Activated naive CD4-positive, alpha-beta T cell treated with anti-CD3 and anti-CD28 coated beads for 36 hours (primary cell): ENCODE results near the gene ZNF530. TPM values are rescaled to one million over a fixed set of nuclear protein-coding genes. Genes with fewer than 3 reads are reported as not detected.

Experiments used
- CTCF ChIA-PET: fragments of 350-600 bp; sonication (Branson Sonifier 250); formaldehyde crosslinking; loops from one replicate; lab custom pipeline; 2021; ENCODE audit warnings: antibody characterized with exemption; lab: Charles Lee
- DNase-seq: peaks from one replicate; pipeline ENCODE4 v3.0.0-alpha.2; 2020
- H3K27ac Mint-ChIP-seq: one replicate; pipeline ENCODE4 v1.8.0; 2021; ENCODE audit warnings: mild to moderate bottlenecking, mixed read lengths
- H3K27me3 Mint-ChIP-seq: one replicate; pipeline ENCODE4 v1.8.0; 2021; ENCODE audit warnings: low read depth, mixed read lengths
- H3K36me3 Mint-ChIP-seq: one replicate; pipeline ENCODE4 v1.8.0; 2021; ENCODE audit warnings: low read depth, mixed read lengths
- H3K4me1 Mint-ChIP-seq: one replicate; pipeline ENCODE4 v1.8.0; 2021; ENCODE audit warnings: low read depth, mixed read lengths
- H3K4me3 Mint-ChIP-seq: one replicate; pipeline ENCODE4 v1.8.0; 2021; ENCODE audit warnings: mild to moderate bottlenecking, moderate library complexity, mixed read lengths
- H3K9me3 Mint-ChIP-seq: one replicate; pipeline ENCODE4 v1.8.0; 2021; ENCODE audit warnings: mixed read lengths
- intact Hi-C: fragments of 100-400 bp; cut with micrococcal nuclease; formaldehyde crosslinking; loops from one replicate; pipeline ENCODE4 v1.15.1; 2023
- total RNA-seq, 2 experiments: library from RNA; stranded (reverse); gene quantifications; one replicate each; pipeline ENCODE4 v1.2.3, GENCODE V29; 2021

ZNF530 gene
- total RNA-seq, result 1 to 10 TPM; 4.0 to 4.4 TPM

- H3K4me1 Mint-ChIP-seq, result peaks cover 16% of the 10 kb centered on the region
- H3K9me3 Mint-ChIP-seq, result peaks cover 37% of the 10 kb centered on the region
- no peaks in the 10 kb centered on the region for H3K27me3 Mint-ChIP-seq
- peak within 1 kb of the TSS; percentile 42 for H3K27ac Mint-ChIP-seq
- H3K36me3 Mint-ChIP-seq, result peaks cover 42% of the 10 kb centered on the region
- peak; percentile 95 for DNase-seq
- CTCF ChIA-PET, result no interaction called here
- intact Hi-C loops, result loop anchor here (1.0 kb wide), 1 partner anchor 21 kb away; no protein-coding TSS in a partner anchor
- peak within 1 kb of the TSS; percentile 82 for H3K4me3 Mint-ChIP-seq
These were observed at the start of gene ZNF530 for GRCh38 chr19:57599761-57600383. Gene ZNF530, plus strand, starts transcription at chr19:57599885. Its CDS starts 4,461 bp downstream, at chr19:57604346.

- peaks cover 97% of the 10 kb centered on the region for H3K36me3 Mint-ChIP-seq
- no peak for DNase-seq
- H3K4me3 Mint-ChIP-seq, result no peak overlapping the region
- intact Hi-C loops, result no loop called here
- no peaks in the 10 kb centered on the region for H3K4me1 Mint-ChIP-seq
- H3K27me3 Mint-ChIP-seq, result no peaks in the 10 kb centered on the region
- H3K9me3 Mint-ChIP-seq, result peaks cover 71% of the 10 kb centered on the region
- CTCF ChIA-PET, result interaction anchor here (0.6 kb wide), 1 partner anchor 57 kb away, joined by 3 read pairs; no protein-coding TSS in a partner anchor
- no peak overlapping the region for H3K27ac Mint-ChIP-seq
These were observed 47.3 kb upstream of the ZNF530 start for GRCh38 chr19:57552432-57552831.

GRCh38 chr19:57557659-57558058 lies 42.0 kb upstream of the ZNF530 start:
- no peak overlapping the region for H3K4me3 Mint-ChIP-seq

GRCh38 chr19:57558525-57558924 lies 41.2 kb upstream of the ZNF530 start:
- Mint-ChIP-seq H3K36me3 (peaks cover 54% of the 10 kb centered on the region), H3K27me3 (no peaks in the 10 kb centered on the region), H3K27ac (peak overlapping the region; percentile 76), H3K9me3 (peaks cover 43% of the 10 kb centered on the region), H3K4me1 (peaks cover 25% of the 10 kb centered on the region), H3K4me3 (peak overlapping the region; percentile 96)
- CTCF ChIA-PET, result no interaction called here
- no peak for DNase-seq
- intact Hi-C loops, result loop anchor here (2.0 to 5.0 kb wide), 4 partner anchors 20 to 359 kb away; partner anchors contain the start of genes ZNF416, ZNF417, ZNF460 and ZNF773

More at GRCh38 chr19:57557659-57558058, 42.0 kb upstream of the ZNF530 start:
- Mint-ChIP-seq H3K27ac (no peak overlapping the region), H3K36me3 (peaks cover 62% of the 10 kb centered on the region), H3K4me1 (peaks cover 25% of the 10 kb centered on the region), H3K27me3 (no peaks in the 10 kb centered on the region), H3K9me3 (peaks cover 48% of the 10 kb centered on the region)
- intact Hi-C loops, result loop anchor here (2.0 to 5.0 kb wide), 4 partner anchors 21 to 360 kb away; partner anchors contain the start of genes ZNF416, ZNF417, ZNF460 and ZNF773
- no peak for DNase-seq
- CTCF ChIA-PET, result interaction anchor here (1.1 kb wide), 1 partner anchor 345 kb away, joined by 3 read pairs; no protein-coding TSS in a partner anchor

- CTCF ChIA-PET, result no interaction called here
- Mint-ChIP-seq H3K27ac (peak overlapping the region; percentile 76), H3K9me3 (peaks cover 43% of the 10 kb centered on the region), H3K4me3 (peak overlapping the region; percentile 96), H3K27me3 (no peaks in the 10 kb centered on the region), H3K36me3 (peaks cover 52% of the 10 kb centered on the region), H3K4me1 (peaks cover 25% of the 10 kb centered on the region)
- peak; percentile 26 for DNase-seq
- intact Hi-C loops, result loop anchor here (1.0 to 5.0 kb wide), 5 partner anchors 20 to 358 kb away; partner anchors contain the start of genes ZNF17, ZNF416, ZNF417 and ZNF460
These were observed 40.7 kb upstream of the ZNF530 start for GRCh38 chr19:57559008-57559403.

GRCh38 chr19:57559404-57560025 lies 40.2 kb upstream of the ZNF530 start, which contains the start of gene ZNF550:
Gene ZNF550, minus strand, starts transcription at chr19:57559863. Its CDS starts 181 bp downstream, at chr19:57559682.
- Mint-ChIP-seq H3K4me3 (peak within 1 kb of the TSS; percentile 96), H3K27me3 (no peaks in the 10 kb centered on the region), H3K4me1 (peaks cover 25% of the 10 kb centered on the region), H3K9me3 (peaks cover 42% of the 10 kb centered on the region), H3K36me3 (peaks cover 47% of the 10 kb centered on the region), H3K27ac (peak within 1 kb of the TSS; percentile 84)
- intact Hi-C loops, result loop anchor here (1.0 to 5.0 kb wide), 5 partner anchors 19 to 358 kb away; partner anchors contain the start of genes ZNF17, ZNF416, ZNF417 and ZNF460
- CTCF ChIA-PET, result no interaction called here
- peak; percentile 86 for DNase-seq

GRCh38 chr19:57560049-57560491 lies 39.6 kb upstream of the ZNF530 start:
- Mint-ChIP-seq H3K4me1 (peaks cover 25% of the 10 kb centered on the region), H3K27ac (peak overlapping the region; percentile 84), H3K36me3 (peaks cover 43% of the 10 kb centered on the region), H3K27me3 (no peaks in the 10 kb centered on the region), H3K9me3 (peaks cover 41% of the 10 kb centered on the region), H3K4me3 (peak overlapping the region; percentile 96)
- CTCF ChIA-PET, result no interaction called here
- no peak for DNase-seq
- intact Hi-C loops, result no loop called here

- peaks cover 62% of the 10 kb centered on the region for H3K9me3 Mint-ChIP-seq
- CTCF ChIA-PET, result no interaction called here
- peaks cover 16% of the 10 kb centered on the region for H3K4me1 Mint-ChIP-seq
- intact Hi-C loops, result no loop called here
- H3K4me3 Mint-ChIP-seq, result no peak overlapping the region
- no peaks in the 10 kb centered on the region for H3K27me3 Mint-ChIP-seq
- peaks cover 30% of the 10 kb centered on the region for H3K36me3 Mint-ChIP-seq
- DNase-seq, result no peak
- no peak overlapping the region for H3K27ac Mint-ChIP-seq
These were observed 36.1 kb upstream of the ZNF530 start for GRCh38 chr19:57563547-57563946.

- Mint-ChIP-seq H3K36me3 (peaks cover 32% of the 10 kb centered on the region), H3K27ac (no peak overlapping the region), H3K4me1 (no peaks in the 10 kb centered on the region), H3K27me3 (no peaks in the 10 kb centered on the region), H3K9me3 (peaks cover 64% of the 10 kb centered on the region), H3K4me3 (no peak overlapping the region)
- DNase-seq, result peak; percentile 15
- CTCF ChIA-PET, result no interaction called here
- intact Hi-C loops, result no loop called here
These were observed 33.1 kb upstream of the ZNF530 start for GRCh38 chr19:57566396-57567265.

GRCh38 chr19:57570707-57571106 lies 29.0 kb upstream of the ZNF530 start:
- H3K4me1 Mint-ChIP-seq, result no peaks in the 10 kb centered on the region
- no peak overlapping the region for H3K4me3 Mint-ChIP-seq
- no peak for DNase-seq
- peaks cover 60% of the 10 kb centered on the region for H3K36me3 Mint-ChIP-seq
- H3K27ac Mint-ChIP-seq, result no peak overlapping the region
- CTCF ChIA-PET, result no interaction called here
- intact Hi-C loops, result no loop called here
- H3K9me3 Mint-ChIP-seq, result peaks cover 78% of the 10 kb centered on the region
- no peaks in the 10 kb centered on the region for H3K27me3 Mint-ChIP-seq

GRCh38 chr19:57572415-57572947 lies 27.2 kb upstream of the ZNF530 start:
- no peak overlapping the region for H3K4me3 Mint-ChIP-seq
- H3K4me1 Mint-ChIP-seq, result peaks cover 8% of the 10 kb centered on the region
- no peak for DNase-seq
- H3K9me3 Mint-ChIP-seq, result peaks cover 76% of the 10 kb centered on the region
- H3K36me3 Mint-ChIP-seq, result peaks cover 66% of the 10 kb centered on the region
- H3K27me3 Mint-ChIP-seq, result no peaks in the 10 kb centered on the region
- intact Hi-C loops, result no loop called here
- H3K27ac Mint-ChIP-seq, result no peak overlapping the region
- CTCF ChIA-PET, result no interaction called here
